Tongue (tissue), 3 donors: ENCODE measurements around the gene LRP2BP. TPM values are rescaled to one million over a fixed set of nuclear protein-coding genes. Genes with fewer than 3 reads are reported as not detected.
"Not testable (repeated sequence)": the region's sequence is repeated elsewhere in the genome, so short reads cannot be mapped to it uniquely, and the experiment has no call there.

Experiments
- DNase-seq: peaks from one replicate; pipeline ENCODE4 v3.0.0-alpha.2; 2015
- small RNA-seq: library from RNA; depleted of rRNA; stranded (forward); fragments of <200 nt; gene quantifications from one replicate; pipeline ENCODE3, GENCODE V24; 2014; ENCODE audit warnings: low replicate concordance
- total RNA-seq: library from RNA; depleted of rRNA; stranded (reverse); fragments of >200 nt; gene quantifications from one replicate; pipeline ENCODE4 v1.2.3, GENCODE V29; 2014

Gene LRP2BP
- total RNA-seq, 1 donor from 2014 or later = 7.6 TPM

- not testable (repeated sequence) for DNase-seq
Measured at GRCh38 chr4:185325721-185326120, 70.0 kb downstream of the LRP2BP start.

- not testable (repeated sequence) for DNase-seq
Measured at GRCh38 chr4:185324361-185324760, 71.4 kb downstream of the LRP2BP start.

- no peak for DNase-seq
Measured at GRCh38 chr4:185323606-185324005, 72.1 kb downstream of the LRP2BP start.

- no peak for DNase-seq
Measured at GRCh38 chr4:185322803-185323202, 72.9 kb downstream of the LRP2BP start.

GRCh38 chr4:185318679-185319078, 77.0 kb downstream of the LRP2BP start:
- DNase-seq = no peak

- no peak for DNase-seq
Measured at GRCh38 chr4:185317880-185318279, 77.8 kb downstream of the LRP2BP start.

- DNase-seq = not testable (repeated sequence)
Measured at GRCh38 chr4:185317462-185317861, 78.3 kb downstream of the LRP2BP start.

Small RNA genes lying within 50 kb of the gene (small RNA-seq; reads per million reads assigned to genes)
- not detected for gene RF00019

Other genes with a start within 250 kb of the LRP2BP start
- 33.7 TPM for gene CFAP97, start 191.9 kb downstream of the LRP2BP start, total RNA-seq
- 26.4 TPM for gene SNX25, start 186.3 kb downstream of the LRP2BP start, total RNA-seq
- gene ANKRD37, start 917 bp upstream of the LRP2BP start, total RNA-seq = 20.1 TPM
- 48.9 TPM for gene UFSP2, start 30.0 kb upstream of the LRP2BP start, total RNA-seq
- 3.3 TPM for gene CCDC110, start 75.8 kb upstream of the LRP2BP start, total RNA-seq
- gene PDLIM3, start 139.6 kb upstream of the LRP2BP start, total RNA-seq = 1,325 TPM